ENCODE measurements around the gene MCOLN3. TPM values are rescaled to one million over a fixed set of nuclear protein-coding genes. Genes with fewer than 3 reads are reported as not detected.

MCOLN3 gene
- total RNA-seq, 2 donors from 2014 or later, result 10.1 to 12.6 TPM

DNA sequence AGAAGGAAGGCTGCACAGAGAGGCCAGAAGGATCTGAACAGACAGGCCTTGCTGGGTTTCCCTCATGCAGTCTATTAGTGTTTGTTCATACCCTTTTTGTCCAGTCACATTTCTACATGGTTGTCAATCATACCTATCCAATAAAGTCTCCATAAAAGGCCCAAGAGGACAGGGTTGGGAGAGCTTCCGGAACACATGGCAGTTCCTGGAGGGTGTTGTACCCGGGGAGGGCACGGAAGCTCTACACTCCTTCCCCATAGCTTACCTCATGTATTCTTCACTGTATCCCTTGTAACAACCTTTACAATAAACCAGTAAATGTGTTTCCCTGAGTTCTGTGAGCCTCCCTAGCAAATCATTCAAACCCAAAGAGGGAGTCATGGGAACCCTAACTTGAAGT, 79.4 kb downstream of the MCOLN3 start:
- no peaks in the 10 kb centered on the region for H3K27me3 ChIP-seq (ENCODE audit: control insufficient read depth, insufficient read depth, low read length, poor library complexity, severe bottlenecking)
- H3K36me3 ChIP-seq (ENCODE audit: control insufficient read depth, insufficient read depth, low read length), result no peaks in the 10 kb centered on the region

DNA sequence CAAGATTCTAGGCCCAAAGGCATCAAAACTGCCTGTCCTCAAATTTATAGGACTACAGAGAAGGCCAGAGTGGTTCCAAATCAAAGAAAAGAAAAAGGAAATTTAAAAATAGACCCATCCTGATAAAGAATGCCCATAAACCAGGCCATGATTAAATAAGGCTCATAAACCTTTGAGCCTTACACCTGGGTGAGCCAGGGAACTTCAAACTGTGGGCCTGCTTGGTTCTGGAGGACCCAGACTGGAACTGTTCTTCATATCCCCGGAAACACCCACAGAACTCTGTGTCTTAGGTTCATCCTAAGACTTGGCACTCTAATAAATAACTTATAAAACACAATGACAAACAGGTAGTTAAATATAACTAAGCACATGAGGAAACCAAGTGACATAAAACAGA, 80.2 kb downstream of the MCOLN3 start:
- no peak overlapping the region for H3K4me3 Mint-ChIP-seq
- Histone ChIP-seq H3K27ac (ENCODE audit: low read depth, low read length) (no peak overlapping the region), H3K9me3 (ENCODE audit: control insufficient read depth, low read length) (no peaks in the 10 kb centered on the region), H3K4me3 (ENCODE audit: low read length) (no peak overlapping the region), H3K9ac (ENCODE audit: extremely low read depth, low read length, poor library complexity, severe bottlenecking) (no peak overlapping the region), H3K27me3 (ENCODE audit: control insufficient read depth, insufficient read depth, low read length, poor library complexity, severe bottlenecking) (no peaks in the 10 kb centered on the region), H3K36me3 (ENCODE audit: control insufficient read depth, insufficient read depth, low read length) (no peaks in the 10 kb centered on the region), H3K4me1 (ENCODE audit: control insufficient read depth, insufficient read depth, low read length) (no peaks in the 10 kb centered on the region)
- H3K27ac Mint-ChIP-seq, result no peak overlapping the region
- peaks cover 1% of the 10 kb centered on the region for H3K27me3 Mint-ChIP-seq (ENCODE audit: insufficient read depth)
- WGBS, 2 experiments (ENCODE audit: insufficient coverage in 1 of 2, insufficient read length in 1 of 2), result 83% methylated on average over 1 of the region's 1 CpG; no CpG with 5 or more reads in 1 of the 2 experiments
- H3K4me1 Mint-ChIP-seq, result no peaks in the 10 kb centered on the region
- DNase-seq, result no peak
- peaks cover 4% of the 10 kb centered on the region for H3K9me3 Mint-ChIP-seq
- no peaks in the 10 kb centered on the region for H3K36me3 Mint-ChIP-seq (ENCODE audit: low read depth)
- TF ChIP-seq CTCF (conservative IDR thresholded peaks at IDR 0.05), result no peak

More for the DNA sequence above, 79.4 kb downstream of the MCOLN3 start:
- H3K36me3 Mint-ChIP-seq (ENCODE audit: low read depth), result no peaks in the 10 kb centered on the region
- Histone ChIP-seq H3K4me3 (ENCODE audit: low read length) (no peak overlapping the region), H3K9ac (ENCODE audit: extremely low read depth, low read length, poor library complexity, severe bottlenecking) (no peak overlapping the region), H3K4me1 (ENCODE audit: control insufficient read depth, insufficient read depth, low read length) (no peaks in the 10 kb centered on the region), H3K9me3 (ENCODE audit: control insufficient read depth, low read length) (no peaks in the 10 kb centered on the region), H3K27ac (ENCODE audit: low read depth, low read length) (no peak overlapping the region)
- 95 to 100% methylated on average over 1 to 3 of the region's 3 CpGs for WGBS, 2 experiments (ENCODE audit: insufficient coverage in 1 of 2, insufficient read length in 1 of 2)
- no peaks in the 10 kb centered on the region for H3K4me1 Mint-ChIP-seq
- peaks cover 1% of the 10 kb centered on the region for H3K27me3 Mint-ChIP-seq (ENCODE audit: insufficient read depth)
- no peak overlapping the region for H3K27ac Mint-ChIP-seq
- peaks cover 4% of the 10 kb centered on the region for H3K9me3 Mint-ChIP-seq
- TF ChIP-seq CTCF (conservative IDR thresholded peaks at IDR 0.05), result no peak
- no peak overlapping the region for H3K4me3 Mint-ChIP-seq
- DNase-seq, result no peak

Other genes starting within 250 kb of the MCOLN3 start
- 1 to 10 TPM in 1 of 2 donors, under 1 TPM in 1; 0.89 to 3.7 TPM for gene LPAR3, start 155.3 kb downstream of the MCOLN3 start, total RNA-seq
- gene MCOLN2, start 51.4 kb downstream of the MCOLN3 start, total RNA-seq, result under 1 TPM; 0.20 to 0.29 TPM
- gene SYDE2, start 152.5 kb upstream of the MCOLN3 start, total RNA-seq, result 10 to 100 TPM; 11.0 to 14.1 TPM
- 10 to 100 TPM; 41.0 to 42.9 TPM for gene C1orf52, start 211.2 kb upstream of the MCOLN3 start, total RNA-seq
- 10 to 100 TPM; 21.3 to 22.6 TPM for gene BCL10, start 228.1 kb upstream of the MCOLN3 start, total RNA-seq